Measurements from ENCODE around the gene TMEM89.
A peak's percentile ranks its signal among the peaks of the same experiment; 100 is the strongest.

TMEM89 gene

GRCh38 chr3:48619541-48620524 is 1.7 kb downstream of the TMEM89 start:
- no peak for TF ChIP-seq CTCF (IDR thresholded peaks at IDR 0.05)

- TF ChIP-seq CTCF (IDR thresholded peaks at IDR 0.05), result no peak
Measured at GRCh38 chr3:48617559-48617958, 4.0 kb downstream of the TMEM89 start.

GRCh38 chr3:48614044-48614443 is 7.5 kb downstream of the TMEM89 start:
- TF ChIP-seq CTCF (IDR thresholded peaks at IDR 0.05), result no peak

GRCh38 chr3:48612309-48612708 is 9.3 kb downstream of the TMEM89 start:
- no peak for TF ChIP-seq CTCF (IDR thresholded peaks at IDR 0.05)

GRCh38 chr3:48609088-48610005 is 12.2 kb downstream of the TMEM89 start, which contains the start of gene UQCRC1:
Gene UQCRC1 (minus strand): TSS chr3:48609646. CDS start chr3:48609620, 26 bp downstream.
- peak; percentile 67 for TF ChIP-seq CTCF (IDR thresholded peaks at IDR 0.05)

- no peak for TF ChIP-seq CTCF (IDR thresholded peaks at IDR 0.05)
Measured at GRCh38 chr3:48607519-48607918, 14.1 kb downstream of the TMEM89 start.

GRCh38 chr3:48601622-48601994 is 20.0 kb downstream of the TMEM89 start:
- no peak for TF ChIP-seq CTCF (IDR thresholded peaks at IDR 0.05)
